ENCODE measurements around the gene ZNF354C.

ZNF354C gene

DNA sequence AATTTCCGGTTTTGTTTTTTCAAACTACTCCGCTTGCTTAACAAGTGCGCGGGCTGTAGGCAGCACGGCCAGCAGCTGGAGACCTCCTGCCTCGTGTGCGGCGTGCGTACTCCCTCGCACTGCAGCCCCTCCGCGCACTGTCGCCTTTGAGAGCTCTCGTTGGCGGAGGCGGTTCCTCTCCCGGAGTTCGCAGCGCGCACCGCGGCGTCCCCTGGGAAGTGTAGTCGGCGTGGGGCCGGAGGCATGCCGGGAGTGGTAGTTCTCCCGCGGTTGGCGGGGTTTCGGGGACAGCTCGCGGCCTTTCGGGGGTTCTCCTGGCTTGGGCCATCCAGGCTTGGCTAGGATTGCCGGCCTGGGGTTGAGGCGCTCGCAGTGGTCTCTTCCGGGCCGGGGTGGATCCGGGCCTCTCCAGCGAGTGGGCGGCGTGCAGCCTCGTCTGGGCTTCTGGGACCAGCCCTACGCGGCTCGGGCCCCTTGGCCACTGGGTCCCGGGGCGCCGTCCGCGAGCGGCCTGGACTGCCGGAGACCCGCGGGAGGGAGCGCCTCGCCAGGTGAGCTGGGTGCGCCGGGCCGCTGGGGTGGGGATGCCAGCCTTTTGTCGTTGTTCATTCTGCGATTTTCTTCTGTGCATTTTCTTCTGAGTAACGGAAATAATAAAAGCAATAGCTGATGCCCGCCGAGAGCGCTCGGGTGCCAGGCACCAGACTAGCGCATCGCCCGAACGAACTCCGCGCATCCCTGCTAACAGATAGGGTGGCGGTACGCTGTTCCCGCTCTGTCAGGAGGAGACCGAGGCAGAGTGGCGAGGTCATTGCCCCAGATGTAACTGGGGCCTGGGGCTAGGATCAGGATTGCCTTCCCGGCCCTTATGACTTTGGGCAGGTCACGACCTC is at the start of gene ZNF354C:
ZNF354C (plus strand) TSS at position 258 of the 893 bp plus-strand sequence. CDS start 1,696 bp downstream, outside the sequence.
- TF ChIP-seq GATA3 (IDR thresholded peaks at IDR 0.05; ENCODE audit: low read depth, low read length) (no peak), GATA2 (IDR thresholded peaks at IDR 0.05; ENCODE audit: low read depth, low read length) (no peak)

DNA sequence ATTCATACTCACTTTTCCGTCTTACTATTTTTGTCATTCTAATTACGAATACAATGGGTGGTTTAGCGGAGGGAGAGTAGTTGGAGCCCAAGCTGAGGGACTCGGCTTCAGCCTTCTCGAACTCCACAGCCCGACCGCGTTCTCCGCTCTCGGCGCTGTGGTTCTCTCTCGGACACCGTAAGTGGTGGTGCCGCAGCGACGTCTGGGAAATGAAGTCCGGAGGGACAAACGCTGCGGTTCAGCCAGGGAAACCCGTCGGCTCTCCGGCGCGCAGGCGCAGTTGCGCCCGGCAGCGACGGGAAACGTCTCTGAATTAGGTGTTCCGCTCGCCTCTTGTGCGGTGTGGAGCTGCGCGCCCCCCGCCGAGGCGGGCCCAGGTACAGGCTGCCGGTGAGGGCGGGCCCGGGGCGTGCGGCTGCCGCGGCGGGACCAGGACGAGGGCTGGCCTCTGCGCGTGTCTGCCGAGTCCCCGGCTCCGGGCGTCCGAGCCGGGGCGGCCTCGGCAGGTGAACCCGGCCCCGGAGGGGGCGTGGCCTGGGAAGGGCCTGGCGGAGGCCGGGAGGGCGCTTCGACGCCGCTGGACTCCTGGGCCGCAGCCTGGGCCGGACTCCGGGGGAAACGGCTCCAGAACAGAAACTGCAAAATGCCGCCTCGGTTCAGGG is 36.5 kb upstream of the ZNF354C start, which contains the start of gene ZNF879:
ZNF879 (plus strand) TSS at position 277 of the 662 bp plus-strand sequence. CDS start 1,201 bp downstream, outside the sequence.
- TF ChIP-seq GATA2 (IDR thresholded peaks at IDR 0.05; ENCODE audit: low read depth, low read length), result no peak
- no peak for TF ChIP-seq GATA3 (IDR thresholded peaks at IDR 0.05; ENCODE audit: low read depth, low read length)

DNA sequence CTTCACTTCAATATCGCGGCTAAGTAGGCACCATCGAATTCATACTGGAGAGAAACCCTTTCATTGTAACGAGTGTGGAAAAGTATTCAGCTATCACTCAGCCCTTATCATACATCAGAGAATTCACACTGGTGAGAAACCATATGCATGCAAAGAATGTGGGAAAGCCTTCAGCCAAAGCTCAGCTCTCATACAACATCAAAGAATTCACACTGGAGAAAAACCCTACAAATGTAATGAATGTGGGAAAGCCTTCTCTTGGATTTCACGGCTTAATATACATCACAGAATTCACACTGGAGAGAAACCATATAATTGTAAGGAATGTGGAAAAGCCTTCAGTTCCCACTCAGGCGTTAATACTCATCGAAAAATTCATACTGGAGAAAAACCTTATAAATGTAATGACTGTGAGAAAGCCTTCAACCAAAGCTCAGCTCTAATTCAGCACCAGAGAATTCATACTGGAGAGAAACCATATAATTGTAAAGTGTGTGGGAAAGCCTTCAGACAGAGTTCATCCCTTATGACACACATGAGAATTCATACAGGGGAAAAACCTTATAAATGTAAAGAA is 27.1 kb upstream of the ZNF354C start:
- TF ChIP-seq GATA3 (IDR thresholded peaks at IDR 0.05; ENCODE audit: low read depth, low read length) (no peak), GATA2 (IDR thresholded peaks at IDR 0.05; ENCODE audit: low read depth, low read length) (no peak)

DNA sequence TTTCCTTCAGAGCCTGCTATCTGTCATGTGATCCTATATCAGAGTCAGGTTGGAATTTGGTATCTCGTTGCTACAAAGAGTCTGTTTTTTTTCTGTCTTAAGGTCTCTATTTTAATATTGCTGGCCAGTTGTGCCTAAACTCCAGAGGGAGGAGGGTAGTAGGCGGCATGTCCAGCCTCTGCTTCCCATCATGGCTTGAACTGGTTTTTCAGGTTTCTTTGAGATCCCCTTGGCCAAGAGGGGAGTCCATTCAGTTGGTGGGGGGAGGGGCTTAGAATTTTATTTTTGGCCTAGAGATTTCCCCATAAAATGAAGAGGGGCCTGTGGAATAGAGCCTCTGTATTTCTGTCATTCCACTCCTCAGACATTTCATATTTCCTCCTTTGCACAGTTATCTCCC is 15.4 kb upstream of the ZNF354C start:
- TF ChIP-seq GATA3 (IDR thresholded peaks at IDR 0.05; ENCODE audit: low read depth, low read length), result no peak
- no peak for TF ChIP-seq GATA2 (IDR thresholded peaks at IDR 0.05; ENCODE audit: low read depth, low read length)

DNA sequence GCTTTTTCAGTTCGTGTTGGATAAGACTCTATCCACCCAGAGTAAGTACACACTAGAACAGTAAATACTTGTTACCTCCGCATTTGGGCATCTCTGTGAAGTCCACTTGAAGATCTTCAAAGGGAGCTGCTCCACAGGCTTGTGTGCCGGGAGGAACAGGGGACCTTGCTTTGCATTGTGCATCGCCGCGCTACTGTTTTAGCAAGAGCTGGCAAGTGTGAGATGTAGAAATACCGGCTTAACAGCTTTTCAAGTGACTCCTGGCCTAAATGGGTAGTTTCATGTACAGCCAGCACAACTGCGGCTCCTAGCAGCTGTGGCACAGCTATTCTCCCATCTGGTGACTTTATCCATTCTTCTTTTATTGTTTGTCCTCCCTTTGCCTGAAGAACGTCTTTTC is 8.4 kb upstream of the ZNF354C start:
- no peak for TF ChIP-seq GATA2 (IDR thresholded peaks at IDR 0.05; ENCODE audit: low read depth, low read length)
- TF ChIP-seq GATA3 (IDR thresholded peaks at IDR 0.05; ENCODE audit: low read depth, low read length), result no peak

DNA sequence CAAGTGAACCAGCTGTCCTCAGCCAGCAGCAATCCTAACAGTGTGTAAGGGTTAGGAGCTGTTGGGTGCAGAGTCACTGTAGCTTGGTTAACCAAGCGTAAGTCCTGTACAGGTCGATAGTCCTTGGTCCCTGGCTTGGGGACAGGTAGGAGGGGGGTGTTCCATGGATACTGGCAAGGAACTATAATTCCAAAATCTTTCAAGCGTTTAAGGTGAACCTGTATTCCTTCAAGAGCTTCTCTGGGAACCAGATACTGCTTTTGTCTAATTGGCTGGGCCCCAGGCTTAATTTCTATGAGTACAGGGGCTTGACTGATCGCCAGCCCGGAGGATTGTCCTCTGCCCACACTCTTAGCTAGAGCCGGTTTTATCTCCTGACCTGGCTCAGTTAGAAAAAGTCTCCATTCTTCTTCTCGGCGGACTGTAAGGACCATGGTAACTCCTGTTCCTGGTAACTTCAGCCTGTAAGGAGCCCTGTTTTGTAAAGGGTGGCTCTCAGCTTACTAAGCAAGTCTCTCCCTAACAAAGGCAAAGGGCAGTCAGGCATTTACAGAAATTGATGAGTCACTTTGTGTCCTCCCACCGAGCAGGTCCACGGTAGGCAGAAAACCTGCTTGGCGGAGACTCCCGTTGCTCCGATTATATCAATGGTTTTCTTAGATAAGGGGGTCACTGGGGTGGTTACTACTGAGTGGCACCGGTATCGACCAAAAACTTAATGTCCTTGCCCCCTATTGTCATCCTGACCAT is 6.0 kb upstream of the ZNF354C start:
- no peak for TF ChIP-seq GATA2 (IDR thresholded peaks at IDR 0.05; ENCODE audit: low read depth, low read length)
- TF ChIP-seq GATA3 (IDR thresholded peaks at IDR 0.05; ENCODE audit: low read depth, low read length), result no peak

DNA sequence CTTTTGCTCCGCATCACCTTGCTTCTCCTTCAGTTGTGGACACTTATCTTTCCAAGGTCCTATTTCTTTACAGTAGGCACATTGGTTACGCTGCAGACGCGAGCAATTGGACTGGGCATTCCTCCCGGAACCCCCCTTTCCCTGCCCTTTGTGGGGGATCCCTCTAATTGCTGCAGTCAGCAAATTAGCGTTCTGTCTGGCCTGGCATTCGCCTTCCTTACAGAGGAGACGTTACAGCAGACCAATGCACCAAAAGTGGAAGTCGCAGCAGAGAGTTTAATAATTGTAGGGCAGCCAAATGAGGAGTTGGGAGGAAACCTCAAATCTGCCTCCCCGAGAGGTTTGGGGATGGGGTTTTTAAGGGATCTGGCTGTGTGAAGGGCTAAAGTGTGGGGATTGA is 5.3 kb upstream of the ZNF354C start:
- TF ChIP-seq GATA3 (IDR thresholded peaks at IDR 0.05; ENCODE audit: low read depth, low read length) (no peak), GATA2 (IDR thresholded peaks at IDR 0.05; ENCODE audit: low read depth, low read length) (no peak)

DNA sequence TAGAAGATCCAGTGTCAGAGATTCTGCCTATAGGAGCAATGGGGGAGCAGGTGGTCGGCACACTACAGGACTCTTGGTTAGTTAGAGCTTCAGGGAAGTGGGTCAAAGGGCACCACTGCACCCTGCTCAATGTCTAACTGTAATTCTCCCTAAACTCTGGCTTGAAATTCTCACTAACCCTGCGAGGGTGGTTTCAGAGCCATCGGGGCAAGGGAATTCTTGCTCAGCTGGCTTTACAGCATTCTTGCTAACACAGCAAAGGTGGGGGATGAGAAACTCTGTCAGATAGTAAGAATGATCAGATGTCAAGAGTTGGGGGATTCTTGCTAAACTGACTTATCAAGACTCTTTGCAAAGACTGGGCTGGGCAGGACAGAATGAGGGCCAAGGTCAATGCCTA is 4.7 kb upstream of the ZNF354C start:
- no peak for TF ChIP-seq GATA2 (IDR thresholded peaks at IDR 0.05; ENCODE audit: low read depth, low read length)
- TF ChIP-seq GATA3 (IDR thresholded peaks at IDR 0.05; ENCODE audit: low read depth, low read length), result no peak

DNA sequence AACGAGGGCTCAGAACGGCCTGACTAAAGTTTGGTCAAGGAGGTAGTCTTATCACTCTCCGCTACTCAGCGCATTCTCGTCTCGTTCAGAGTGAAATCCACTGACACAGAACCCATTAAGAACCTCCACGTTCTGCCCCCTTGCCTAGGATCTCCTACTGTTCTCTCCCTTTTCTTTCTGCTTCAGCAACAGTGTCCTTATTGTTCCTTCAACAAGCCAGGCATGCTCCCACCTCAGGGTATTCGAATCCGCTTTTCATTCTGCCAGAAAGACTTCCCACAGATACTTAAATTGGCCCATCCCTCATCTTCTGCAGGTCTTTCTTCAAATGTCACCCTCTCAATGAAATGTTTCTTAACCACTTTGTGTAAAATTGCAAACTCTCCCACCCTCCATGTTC is 4.3 kb upstream of the ZNF354C start:
- TF ChIP-seq GATA2 (IDR thresholded peaks at IDR 0.05; ENCODE audit: low read depth, low read length), result no peak
- no peak for TF ChIP-seq GATA3 (IDR thresholded peaks at IDR 0.05; ENCODE audit: low read depth, low read length)

DNA sequence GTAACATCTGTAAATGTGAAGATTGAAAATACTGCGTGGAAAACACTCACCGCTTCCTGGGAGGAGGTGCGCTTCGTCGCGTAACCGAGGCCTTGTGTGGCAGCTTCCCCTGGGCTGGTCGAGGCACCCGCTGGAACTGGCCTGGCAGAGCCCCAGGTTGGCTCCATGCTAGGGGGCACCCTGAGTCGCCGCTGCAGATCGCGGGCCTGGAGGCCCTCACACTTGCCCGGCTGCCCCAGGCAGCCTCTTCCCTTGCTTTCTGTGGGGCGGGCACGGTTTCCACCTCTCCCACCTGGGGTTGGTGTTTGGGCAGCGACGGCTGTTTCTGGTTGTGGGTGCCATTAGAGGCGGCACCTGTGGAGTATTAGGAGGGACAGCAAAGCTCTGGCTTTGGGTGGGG is 852 bp downstream of the ZNF354C start:
- TF ChIP-seq GATA2 (IDR thresholded peaks at IDR 0.05; ENCODE audit: low read depth, low read length) (no peak), GATA3 (IDR thresholded peaks at IDR 0.05; ENCODE audit: low read depth, low read length) (no peak)

DNA sequence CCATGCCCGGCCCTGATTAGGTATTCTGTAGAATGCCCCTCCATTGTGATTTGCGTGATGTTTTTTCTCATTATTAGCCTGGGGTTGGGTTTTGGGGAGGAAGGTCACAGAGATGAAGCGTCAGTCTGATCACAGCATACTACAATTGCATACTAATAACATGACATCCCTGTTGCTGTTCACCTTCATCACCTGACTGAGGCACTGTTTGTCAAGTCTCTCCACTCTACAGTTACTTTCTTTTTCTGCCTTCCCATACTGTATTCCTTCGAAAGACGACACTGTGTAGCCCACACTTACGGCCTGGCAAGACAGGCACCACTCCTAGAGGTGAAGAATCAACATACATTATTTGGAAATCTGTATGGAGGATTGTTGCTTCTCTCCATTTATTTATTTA is 5.5 kb downstream of the ZNF354C start:
- TF ChIP-seq GATA2 (IDR thresholded peaks at IDR 0.05; ENCODE audit: low read depth, low read length) (no peak), GATA3 (IDR thresholded peaks at IDR 0.05; ENCODE audit: low read depth, low read length) (no peak)

DNA sequence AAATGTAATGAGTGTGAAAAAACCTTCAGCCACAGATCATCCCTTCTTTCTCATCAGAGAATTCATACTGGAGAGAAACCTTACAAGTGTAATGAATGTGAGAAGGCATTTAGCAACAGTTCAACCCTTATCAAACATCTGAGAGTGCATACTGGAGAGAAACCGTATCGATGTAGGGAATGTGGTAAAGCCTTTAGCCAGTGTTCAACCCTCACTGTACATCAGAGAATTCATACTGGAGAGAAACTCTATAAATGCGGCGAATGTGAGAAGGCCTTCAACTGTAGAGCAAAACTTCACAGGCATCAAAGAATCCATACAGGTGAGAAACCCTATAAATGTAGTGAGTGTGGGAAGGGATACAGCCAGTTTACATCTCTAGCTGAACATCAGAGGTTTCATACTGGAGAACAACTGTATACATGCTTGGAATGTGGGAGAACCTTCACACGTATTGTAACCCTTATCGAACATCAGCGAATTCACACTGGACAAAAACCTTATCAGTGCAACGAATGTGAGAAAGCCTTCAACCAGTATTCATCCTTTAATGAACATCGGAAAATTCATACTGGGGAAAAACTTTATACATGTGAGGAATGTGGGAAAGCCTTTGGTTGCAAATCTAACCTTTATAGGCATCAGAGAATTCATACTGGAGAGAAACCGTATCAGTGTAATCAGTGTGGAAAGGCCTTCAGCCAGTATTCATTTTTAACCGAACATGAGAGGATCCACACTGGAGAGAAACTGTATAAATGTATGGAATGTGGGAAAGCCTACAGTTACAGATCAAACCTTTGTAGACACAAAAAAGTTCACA is 19.2 kb downstream of the ZNF354C start:
- no peak for TF ChIP-seq GATA2 (IDR thresholded peaks at IDR 0.05; ENCODE audit: low read depth, low read length)
- no peak for TF ChIP-seq GATA3 (IDR thresholded peaks at IDR 0.05; ENCODE audit: low read depth, low read length)

DNA sequence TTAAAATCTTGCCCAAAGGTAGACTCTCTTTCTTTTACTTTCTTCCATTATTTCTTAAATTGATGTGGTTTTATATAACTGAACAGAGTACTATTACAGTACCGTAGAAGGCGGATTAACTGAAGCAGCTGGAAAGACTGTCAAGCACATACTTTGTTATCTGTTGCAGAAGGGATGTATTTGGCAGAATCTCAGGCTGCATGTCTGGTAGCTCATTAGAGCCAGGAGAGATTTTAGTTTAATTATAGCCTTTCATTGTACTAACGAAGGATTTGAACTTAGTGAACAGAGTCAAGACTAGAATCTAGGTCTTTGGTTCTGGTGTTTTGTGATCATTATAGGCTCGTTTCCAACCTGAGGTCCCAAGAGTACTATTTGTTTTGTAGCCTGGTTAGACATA is 20.6 kb downstream of the ZNF354C start:
- TF ChIP-seq GATA3 (IDR thresholded peaks at IDR 0.05; ENCODE audit: low read depth, low read length), result no peak
- TF ChIP-seq GATA2 (IDR thresholded peaks at IDR 0.05; ENCODE audit: low read depth, low read length), result no peak
